ENCODE measurements around the gene PCBP2. TPM values are rescaled to one million over a fixed set of nuclear protein-coding genes. Genes with fewer than 3 reads are reported as not detected.

PCBP2 gene
- polyA plus RNA-seq, 3 donors = 79.6 to 588 (median 81.9) TPM

- Mint-ChIP-seq H3K4me1 (peaks cover 40% of the 10 kb centered on the region), H3K27me3 (ENCODE audit: low read depth in 3 of 3) (peaks cover 0 to 6% (median 0%) of the 10 kb centered on the region in 3 donors), H3K27ac (peak overlapping the region; percentile 97 to 99 (median 99)), H3K4me3 (peak overlapping the region; percentile 88 to 92), H3K36me3 (peaks cover 25 to 35% of the 10 kb centered on the region in 2 donors), H3K9me3 (no peaks in the 10 kb centered on the region)
- no peak for DNase-seq
- H3K4me1 ChIP-seq (ENCODE audit: control insufficient read depth in 1 of 2, insufficient read depth in 2 of 2, low read length in 2 of 2) = peaks cover 36 to 39% of the 10 kb centered on the region in 2 donors
- H3K9ac ChIP-seq (ENCODE audit: insufficient read depth, low read length, poor library complexity, severe bottlenecking) = peak overlapping the region; percentile 88
- peak overlapping the region; percentile 97 for H3K4me2 ChIP-seq (replicated peaks; ENCODE audit: extremely low read depth, low read length, poor library complexity, severe bottlenecking)
- H3K27ac ChIP-seq (ENCODE audit: low read depth in 1 of 2, low read length in 2 of 2) = peak overlapping the region; percentile 99
- H3K9me3 ChIP-seq (replicated peaks in 1 of 2; ENCODE audit: control insufficient read depth in 1 of 2, insufficient read depth in 1 of 2, low read length in 2 of 2) = no peaks in the 10 kb centered on the region
- intact Hi-C loops (cut with micrococcal nuclease) = loop anchor here (1.0 to 10.0 kb wide), 4 partner anchors 49 to 287 kb away; partner anchors contain the start of genes PCBP2 (in 2 of the 2) and AAAS (in 1 of the 2)
- H3K4me3 ChIP-seq (replicated peaks in 1 of 3; ENCODE audit: low read depth in 2 of 3, low read length in 3 of 3) = peak overlapping the region; percentile 64 to 83 (median 81)
- TF ChIP-seq, protein P1, sequence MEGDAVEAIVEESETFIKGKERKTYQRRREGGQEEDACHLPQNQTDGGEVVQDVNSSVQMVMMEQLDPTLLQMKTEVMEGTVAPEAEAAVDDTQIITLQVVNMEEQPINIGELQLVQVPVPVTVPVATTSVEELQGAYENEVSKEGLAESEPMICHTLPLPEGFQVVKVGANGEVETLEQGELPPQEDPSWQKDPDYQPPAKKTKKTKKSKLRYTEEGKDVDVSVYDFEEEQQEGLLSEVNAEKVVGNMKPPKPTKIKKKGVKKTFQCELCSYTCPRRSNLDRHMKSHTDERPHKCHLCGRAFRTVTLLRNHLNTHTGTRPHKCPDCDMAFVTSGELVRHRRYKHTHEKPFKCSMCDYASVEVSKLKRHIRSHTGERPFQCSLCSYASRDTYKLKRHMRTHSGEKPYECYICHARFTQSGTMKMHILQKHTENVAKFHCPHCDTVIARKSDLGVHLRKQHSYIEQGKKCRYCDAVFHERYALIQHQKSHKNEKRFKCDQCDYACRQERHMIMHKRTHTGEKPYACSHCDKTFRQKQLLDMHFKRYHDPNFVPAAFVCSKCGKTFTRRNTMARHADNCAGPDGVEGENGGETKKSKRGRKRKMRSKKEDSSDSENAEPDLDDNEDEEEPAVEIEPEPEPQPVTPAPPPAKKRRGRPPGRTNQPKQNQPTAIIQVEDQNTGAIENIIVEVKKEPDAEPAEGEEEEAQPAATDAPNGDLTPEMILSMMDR (IDR thresholded peaks at IDR 0.05) = no peak
- peaks cover 24% of the 10 kb centered on the region for H3K79me2 ChIP-seq (ENCODE audit: insufficient read depth, low read length)
- peak overlapping the region; percentile 91 for H2AFZ ChIP-seq (ENCODE audit: insufficient read depth, low read depth, low read length, poor library complexity, severe bottlenecking)
- no peaks in the 10 kb centered on the region for H4K20me1 ChIP-seq (ENCODE audit: insufficient read depth, low read length)
- peaks cover 22 to 34% of the 10 kb centered on the region in 2 donors for H3K36me3 ChIP-seq (replicated peaks in 1 of 2; ENCODE audit: control insufficient read depth in 1 of 2, insufficient read depth in 2 of 2, low read length in 2 of 2)
- H3K27me3 ChIP-seq (ENCODE audit: control insufficient read depth in 2 of 2, insufficient read depth in 2 of 2, low read length in 2 of 2) = no peaks in the 10 kb centered on the region
- WGBS (ENCODE audit: insufficient coverage) = 60% methylated on average over 7 of the region's 10 CpGs
These were observed 49.8 kb downstream of the PCBP2 start for GRCh38 chr12:53501615-53502181.

DNA sequence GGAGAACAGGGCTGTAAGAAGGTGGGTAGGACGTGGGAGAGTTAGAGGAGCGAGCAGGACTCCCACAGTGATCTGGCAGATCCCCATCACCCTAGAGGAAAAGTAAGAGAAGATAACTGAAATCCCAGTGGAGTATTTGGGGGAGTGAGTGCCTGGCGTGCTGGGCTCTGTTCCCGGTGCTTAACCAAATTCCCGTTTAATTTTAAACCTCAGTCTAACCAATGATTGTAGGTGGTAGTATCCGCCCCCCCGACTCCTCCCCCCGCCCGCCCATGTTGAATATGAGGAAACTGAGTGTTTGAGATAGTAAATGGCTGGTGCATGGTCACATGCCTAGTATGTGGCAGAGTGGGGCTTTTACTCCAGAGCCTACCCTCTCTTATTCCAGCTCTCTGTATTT is 50.4 kb downstream of the PCBP2 start:
- peak overlapping the region in 1 of 2 donors; percentile 99 for H3K27ac ChIP-seq (ENCODE audit: low read depth in 1 of 2, low read length in 2 of 2)
- no peak overlapping the region for H3K4me3 Mint-ChIP-seq
- no peak for DNase-seq
- no peaks in the 10 kb centered on the region for H3K27me3 ChIP-seq (ENCODE audit: control insufficient read depth in 2 of 2, insufficient read depth in 2 of 2, low read length in 2 of 2)
- WGBS (ENCODE audit: insufficient coverage) = no CpG with 5 or more reads among the region's 9 CpGs
- TF ChIP-seq, protein P1 (IDR thresholded peaks at IDR 0.05) = no peak
- no peak overlapping the region for H2AFZ ChIP-seq (ENCODE audit: insufficient read depth, low read depth, low read length, poor library complexity, severe bottlenecking)
- peaks cover 30 to 34% of the 10 kb centered on the region in 2 donors for H3K4me1 ChIP-seq (ENCODE audit: control insufficient read depth in 1 of 2, insufficient read depth in 2 of 2, low read length in 2 of 2)
- H3K9me3 Mint-ChIP-seq = no peaks in the 10 kb centered on the region
- peaks cover 0 to 6% (median 0%) of the 10 kb centered on the region in 3 donors for H3K27me3 Mint-ChIP-seq (ENCODE audit: low read depth in 3 of 3)
- intact Hi-C loops (cut with micrococcal nuclease) = loop anchor here (5.0 to 10.0 kb wide), 3 partner anchors 50 to 288 kb away; partner anchors contain the start of genes AAAS (in 1 of the 2) and PCBP2 (in 1 of the 2)
- peaks cover 21% of the 10 kb centered on the region for H3K79me2 ChIP-seq (ENCODE audit: insufficient read depth, low read length)
- H3K36me3 Mint-ChIP-seq = peaks cover 29 to 42% of the 10 kb centered on the region in 2 donors
- peaks cover 29 to 40% of the 10 kb centered on the region in 2 donors for H3K36me3 ChIP-seq (replicated peaks in 1 of 2; ENCODE audit: control insufficient read depth in 1 of 2, insufficient read depth in 2 of 2, low read length in 2 of 2)
- peak overlapping the region in 1 of 3 experiments; percentile 81 for H3K4me3 ChIP-seq (replicated peaks in 1 of 3; ENCODE audit: low read depth in 2 of 3, low read length in 3 of 3)
- H3K27ac Mint-ChIP-seq = peak overlapping the region in 4 of 7 donors; percentile 71 to 99 (median 74)
- no peaks in the 10 kb centered on the region for H3K9me3 ChIP-seq (replicated peaks in 1 of 2; ENCODE audit: control insufficient read depth in 1 of 2, insufficient read depth in 1 of 2, low read length in 2 of 2)
- H3K9ac ChIP-seq (ENCODE audit: insufficient read depth, low read length, poor library complexity, severe bottlenecking) = no peak overlapping the region
- H3K4me1 Mint-ChIP-seq = peaks cover 35% of the 10 kb centered on the region
- H3K4me2 ChIP-seq (replicated peaks; ENCODE audit: extremely low read depth, low read length, poor library complexity, severe bottlenecking) = peak overlapping the region; percentile 97
- H4K20me1 ChIP-seq (ENCODE audit: insufficient read depth, low read length) = no peaks in the 10 kb centered on the region

Measured in CD14-positive monocyte (primary cell).